Right forelimb (tissue), 1 donor: ENCODE results near the gene TGFB1.

Experiments
- DNase-seq: peaks from one replicate; pipeline ENCODE4 v3.0.0-alpha.2; 2018

TGFB1 gene

DNA sequence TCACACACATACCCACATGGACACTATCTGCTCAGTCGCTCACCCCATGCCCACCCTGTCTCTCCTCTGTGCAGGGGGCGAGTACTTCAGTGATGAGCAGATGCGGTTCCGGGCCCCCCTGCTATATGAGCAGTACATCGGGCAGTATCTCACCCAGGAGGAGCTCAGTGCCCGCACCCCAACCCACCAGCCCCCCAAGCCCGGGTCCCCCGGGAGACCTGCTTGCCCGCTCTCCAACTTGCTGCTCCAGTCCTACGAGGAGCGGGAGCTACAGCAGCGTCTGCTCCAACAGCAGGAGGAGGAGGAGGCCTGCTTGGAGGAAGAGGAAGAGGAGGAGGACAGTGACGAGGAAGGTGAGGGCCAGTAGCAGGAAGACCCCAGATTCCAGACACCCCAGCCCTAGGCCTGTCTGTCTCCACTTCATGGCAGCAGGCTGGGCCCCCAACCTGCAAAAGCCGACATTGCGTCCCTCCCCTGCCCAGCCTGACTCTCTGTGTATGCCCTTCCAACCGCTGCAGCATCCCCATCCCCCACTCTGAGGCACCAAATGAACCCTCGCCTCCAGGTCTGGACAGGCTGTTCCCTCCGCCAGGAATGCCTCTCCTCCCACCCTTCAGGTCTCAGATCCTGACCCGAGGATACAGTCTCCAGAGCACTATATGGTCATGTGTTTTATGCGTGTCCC is 34.1 kb downstream of the TGFB1 start:
- DNase-seq, result no peak

DNA sequence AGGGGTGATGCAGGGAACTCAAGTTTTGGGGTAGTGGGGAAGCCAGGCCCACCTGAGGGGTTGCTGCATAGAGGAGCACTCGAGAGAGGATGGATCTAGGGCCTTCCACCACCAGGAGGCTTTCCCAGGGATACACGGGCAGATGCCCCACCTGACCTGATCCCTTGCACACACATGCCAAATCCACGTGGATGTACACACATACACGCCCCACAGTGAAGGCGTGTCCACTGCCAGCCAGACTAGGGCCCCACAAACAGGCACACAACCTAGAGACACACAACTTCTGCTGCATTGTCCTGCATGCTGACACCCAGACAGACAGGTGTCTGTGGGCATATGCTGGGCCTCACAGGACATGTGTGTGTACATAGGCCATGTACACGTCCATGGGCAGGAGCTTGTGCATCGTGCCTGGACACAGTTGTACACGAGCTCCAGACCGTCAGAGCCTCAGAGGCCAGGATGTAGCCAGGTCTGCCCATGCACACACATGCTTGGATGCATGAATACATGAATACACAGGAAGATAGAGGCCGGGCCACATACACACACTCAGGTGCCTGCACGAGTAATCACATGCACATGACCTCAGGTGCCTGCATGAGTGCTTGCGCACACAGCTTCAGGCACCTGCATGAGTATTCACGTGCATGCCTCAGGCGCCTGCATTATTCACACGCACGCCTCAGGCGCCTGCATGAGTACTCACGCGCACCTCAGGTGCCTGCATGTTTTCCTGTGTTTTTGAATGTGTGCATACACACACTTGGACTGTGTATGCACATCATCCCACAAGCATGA is 34.8 kb downstream of the TGFB1 start:
- DNase-seq, result no peak

DNA sequence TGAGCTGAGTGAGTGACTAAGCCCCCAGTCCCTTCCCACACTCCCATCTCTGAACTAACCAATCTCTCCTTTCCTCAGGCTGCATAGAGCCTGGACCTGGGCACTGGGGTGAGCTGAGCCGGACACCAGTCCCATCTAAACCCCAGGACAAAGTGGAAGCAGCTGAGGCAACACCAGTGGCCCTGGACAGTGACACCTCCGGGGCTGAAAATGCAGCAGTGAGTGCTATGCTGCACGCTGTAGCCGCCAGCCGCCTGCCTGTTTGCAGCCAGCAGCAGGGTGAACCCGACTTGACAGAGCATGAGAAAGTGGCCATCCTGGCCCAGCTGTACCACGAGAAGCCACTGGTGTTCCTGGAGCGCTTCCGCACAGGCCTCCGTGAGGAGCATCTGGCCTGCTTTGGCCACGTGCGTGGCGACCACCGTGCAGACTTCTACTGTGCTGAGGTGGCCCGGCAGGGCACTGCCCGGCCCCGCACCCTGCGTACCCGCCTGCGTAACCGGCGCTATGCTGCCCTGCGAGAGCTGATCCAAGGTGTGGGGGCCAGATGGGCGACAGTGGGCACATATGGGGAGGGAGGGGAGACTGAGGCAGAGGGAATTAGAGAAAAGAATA is 37.3 kb downstream of the TGFB1 start:
- no peak for DNase-seq

DNA sequence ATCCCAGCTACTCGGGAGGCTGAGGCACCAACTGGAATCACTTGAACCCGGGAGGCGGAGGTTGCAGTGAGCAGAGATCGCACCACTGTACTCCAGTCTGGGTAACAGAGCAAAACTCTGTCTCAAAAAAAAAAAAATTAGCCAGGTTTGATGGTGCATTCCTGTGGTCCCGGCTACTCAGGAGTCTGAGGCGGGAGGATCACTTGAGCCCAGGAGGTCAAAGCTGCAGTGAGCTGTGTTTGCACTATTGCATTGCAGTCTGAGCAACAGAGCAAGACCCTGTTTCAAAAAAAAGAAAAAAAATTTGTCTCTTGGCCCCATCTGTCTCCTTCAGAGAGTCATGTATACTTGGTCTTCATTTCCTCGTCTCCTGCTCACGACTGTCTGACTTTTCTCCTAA is 42.1 kb downstream of the TGFB1 start:
- no peak for DNase-seq

DNA sequence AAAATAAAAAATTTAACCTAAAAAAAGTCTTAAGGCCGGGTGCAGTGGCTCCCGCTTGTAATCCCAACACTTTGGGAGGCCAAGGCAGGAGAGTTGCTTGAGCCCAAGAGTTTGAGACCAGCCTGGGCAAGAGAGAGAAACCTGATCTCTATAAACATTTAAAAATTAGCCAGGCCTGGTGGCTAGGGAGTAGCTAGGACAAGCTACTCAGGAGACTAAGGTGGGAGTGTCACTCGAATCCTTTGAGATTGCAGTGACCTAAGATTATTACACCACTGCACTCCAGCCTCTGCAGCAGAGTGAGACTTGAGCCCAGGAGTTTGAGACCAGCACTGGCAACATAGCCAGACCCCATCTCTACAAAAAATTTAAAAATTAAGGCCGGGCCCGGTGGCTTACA is 42.6 kb downstream of the TGFB1 start:
- no peak for DNase-seq

DNA sequence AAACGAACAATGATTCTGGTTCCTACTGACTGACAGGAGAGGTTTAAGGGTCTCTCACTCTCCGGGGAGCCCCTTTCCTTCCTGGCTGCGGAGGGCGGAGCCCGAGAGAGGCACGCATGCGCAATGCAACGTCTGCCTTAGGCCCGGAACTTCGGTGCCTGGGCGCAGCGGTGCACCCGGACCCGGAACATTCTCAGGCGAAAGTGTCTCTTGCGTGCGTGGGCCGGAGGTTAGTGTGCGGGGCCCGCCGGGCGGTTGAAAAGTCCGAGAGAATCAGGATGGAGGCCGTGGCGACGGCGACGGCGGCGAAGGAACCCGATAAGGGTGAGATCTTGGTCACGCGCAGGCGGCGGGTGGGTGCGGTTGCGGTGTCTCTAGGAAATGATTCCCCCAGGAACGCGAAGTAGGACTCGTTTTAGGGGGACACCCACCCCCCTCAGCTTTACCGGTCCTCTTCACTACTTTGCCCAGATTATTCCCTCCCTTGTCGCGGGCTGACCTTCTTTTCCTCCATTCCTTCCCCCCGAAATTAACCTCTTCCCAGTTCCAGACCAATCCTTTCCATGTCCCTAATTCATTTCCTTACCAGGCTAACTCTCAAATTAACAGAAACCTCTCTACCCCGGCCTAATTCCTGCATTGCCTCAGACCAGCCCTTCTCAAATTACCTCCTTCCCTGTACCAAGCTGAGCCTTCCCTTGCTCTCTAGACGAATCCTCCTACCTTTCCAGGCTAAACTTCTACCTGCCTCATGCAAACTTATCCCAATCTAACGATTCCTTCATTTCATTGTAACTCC is 43.5 kb downstream of the TGFB1 start, which contains the start of gene CCDC97:
Gene CCDC97, plus strand, starts transcription at position 140 of the 799 bp plus-strand sequence. Its CDS starts 139 bp downstream, at position 279.
- DNase-seq, result peak; percentile 94

DNA sequence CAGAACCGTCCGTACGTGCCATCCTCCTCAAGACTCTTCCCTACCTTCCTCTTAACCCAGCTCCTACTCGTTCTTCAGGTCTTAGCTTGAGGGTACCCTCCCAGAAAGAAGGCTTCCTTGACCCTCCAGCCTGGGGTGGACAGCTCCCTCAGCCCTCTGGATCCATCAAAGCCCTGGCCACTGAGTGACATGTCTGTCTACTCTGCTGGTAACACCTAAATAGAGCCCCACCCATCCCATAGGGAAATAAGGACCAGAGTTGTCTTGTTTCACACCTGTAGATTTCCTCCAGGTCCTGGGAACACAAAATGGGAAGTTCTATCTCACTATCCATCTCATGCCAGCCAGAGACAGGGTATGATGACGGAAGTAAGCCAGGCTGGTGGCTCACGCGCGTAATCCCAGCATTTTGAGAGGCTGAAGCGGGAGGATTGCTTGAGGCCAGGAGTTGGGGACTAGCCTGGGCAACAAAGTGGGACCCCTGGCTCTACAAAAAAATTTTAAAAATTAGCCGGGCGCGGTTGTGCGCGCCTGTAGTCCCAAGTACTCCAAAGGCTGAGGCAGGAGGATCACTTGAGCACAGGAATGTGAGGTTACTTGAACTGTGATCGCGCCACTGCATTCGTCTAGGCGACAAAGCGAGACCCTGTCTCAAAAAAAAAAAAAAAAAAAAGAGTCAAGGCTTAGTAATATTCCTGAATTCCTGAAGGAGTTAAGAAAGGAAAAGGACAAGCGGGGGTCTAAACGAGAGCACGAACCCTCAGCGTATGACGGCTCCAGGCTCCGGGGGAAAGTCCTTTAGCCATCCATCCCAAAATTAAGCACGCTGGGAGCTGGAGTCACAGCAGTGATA is 44.3 kb downstream of the TGFB1 start:
- DNase-seq, result no peak

DNA sequence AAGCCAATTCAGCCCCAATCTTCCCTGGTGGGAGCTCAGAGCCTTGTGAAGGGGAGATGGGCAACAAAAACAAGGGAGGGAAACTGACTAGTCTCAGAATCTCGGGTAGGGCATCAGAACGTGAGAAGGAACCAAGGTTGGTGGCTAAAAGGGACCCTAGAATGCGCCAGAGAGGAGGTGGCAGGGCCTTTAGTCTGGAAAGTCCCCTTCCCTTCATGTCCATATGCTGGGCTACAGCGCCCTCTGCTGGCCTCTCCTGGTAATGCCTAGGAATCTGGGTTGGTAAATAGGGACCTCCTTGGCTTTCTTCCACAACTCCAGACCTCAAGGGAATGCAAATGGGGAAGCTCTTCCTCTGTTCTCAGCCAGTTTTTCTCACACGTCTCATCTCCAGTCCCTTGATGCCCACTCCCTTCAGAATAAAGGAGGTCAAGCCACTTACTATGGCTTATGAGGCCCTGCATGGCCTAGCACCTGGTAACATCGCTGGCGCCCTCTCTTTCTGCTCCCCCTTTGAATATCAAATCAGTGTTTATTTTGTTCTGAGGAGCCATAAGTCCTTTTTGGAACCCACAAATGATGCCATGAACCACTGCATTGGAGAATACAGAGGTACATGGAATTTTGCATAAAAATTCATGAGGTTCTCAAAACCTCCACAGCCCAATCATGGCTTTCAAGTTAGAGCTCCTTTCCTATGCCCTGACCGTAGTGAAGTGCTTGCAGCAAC is 45.1 kb downstream of the TGFB1 start:
- peak; percentile 95 for DNase-seq

DNA sequence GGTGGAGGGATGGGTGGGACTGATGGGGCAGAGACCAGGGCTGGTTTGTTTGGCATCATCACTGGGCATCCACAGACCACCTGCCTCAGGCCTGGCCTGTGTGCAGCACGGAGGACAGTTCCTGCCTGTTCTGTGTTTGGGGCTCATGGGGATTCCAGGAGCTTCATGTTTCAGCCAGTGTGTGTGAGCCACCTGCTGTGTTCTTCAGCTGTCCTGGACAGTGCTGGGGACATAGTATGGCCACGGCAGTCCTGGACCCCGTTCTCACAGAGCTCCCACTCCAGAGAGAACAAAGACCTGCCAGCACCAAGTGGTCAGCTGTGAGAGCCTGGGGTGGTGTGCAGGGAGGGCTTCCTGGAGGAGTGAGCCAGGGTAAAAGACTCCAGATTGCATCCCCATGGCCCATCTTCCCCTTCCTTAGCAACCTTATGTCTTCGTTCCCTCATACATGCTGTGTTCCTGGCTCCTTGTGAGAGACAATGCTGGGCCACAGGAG is 45.7 kb downstream of the TGFB1 start:
- no peak for DNase-seq

DNA sequence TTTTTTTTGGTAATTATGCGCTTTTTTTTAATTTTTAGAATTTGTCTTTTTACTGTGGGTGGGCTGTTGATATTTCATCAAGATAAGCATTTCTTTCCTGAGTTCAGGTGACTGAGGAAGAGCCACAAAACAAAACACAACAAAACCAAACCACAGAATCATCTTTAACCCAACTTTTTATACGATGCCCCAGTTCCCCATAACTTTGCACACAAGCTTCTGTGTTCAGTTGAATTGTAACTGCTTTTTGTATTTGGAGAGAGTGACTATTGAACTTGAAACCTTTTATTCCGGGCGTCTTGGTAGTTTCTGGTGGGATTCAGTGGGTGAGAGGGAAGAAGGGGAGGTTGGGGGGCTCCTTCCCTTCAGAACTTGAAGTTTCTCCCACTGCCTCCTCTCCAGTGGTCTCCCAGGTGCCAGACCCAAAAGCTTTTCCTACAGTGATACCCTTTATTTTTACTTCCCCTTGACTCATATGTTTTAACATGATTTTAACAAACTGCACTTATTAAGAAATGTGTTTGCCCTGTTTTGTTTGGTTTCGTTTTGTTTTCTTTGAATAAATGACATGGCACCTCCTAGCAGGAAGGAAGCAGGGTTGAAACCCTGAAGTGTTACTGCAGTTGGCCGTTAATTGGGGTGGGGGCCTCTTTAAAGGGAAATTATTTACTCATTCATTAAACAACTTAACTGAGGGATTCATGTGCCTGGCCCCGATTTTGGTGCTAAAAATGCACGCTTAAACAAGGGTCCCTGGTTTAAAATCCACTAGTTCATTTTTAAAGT is 46.4 kb downstream of the TGFB1 start:
- no peak for DNase-seq

DNA sequence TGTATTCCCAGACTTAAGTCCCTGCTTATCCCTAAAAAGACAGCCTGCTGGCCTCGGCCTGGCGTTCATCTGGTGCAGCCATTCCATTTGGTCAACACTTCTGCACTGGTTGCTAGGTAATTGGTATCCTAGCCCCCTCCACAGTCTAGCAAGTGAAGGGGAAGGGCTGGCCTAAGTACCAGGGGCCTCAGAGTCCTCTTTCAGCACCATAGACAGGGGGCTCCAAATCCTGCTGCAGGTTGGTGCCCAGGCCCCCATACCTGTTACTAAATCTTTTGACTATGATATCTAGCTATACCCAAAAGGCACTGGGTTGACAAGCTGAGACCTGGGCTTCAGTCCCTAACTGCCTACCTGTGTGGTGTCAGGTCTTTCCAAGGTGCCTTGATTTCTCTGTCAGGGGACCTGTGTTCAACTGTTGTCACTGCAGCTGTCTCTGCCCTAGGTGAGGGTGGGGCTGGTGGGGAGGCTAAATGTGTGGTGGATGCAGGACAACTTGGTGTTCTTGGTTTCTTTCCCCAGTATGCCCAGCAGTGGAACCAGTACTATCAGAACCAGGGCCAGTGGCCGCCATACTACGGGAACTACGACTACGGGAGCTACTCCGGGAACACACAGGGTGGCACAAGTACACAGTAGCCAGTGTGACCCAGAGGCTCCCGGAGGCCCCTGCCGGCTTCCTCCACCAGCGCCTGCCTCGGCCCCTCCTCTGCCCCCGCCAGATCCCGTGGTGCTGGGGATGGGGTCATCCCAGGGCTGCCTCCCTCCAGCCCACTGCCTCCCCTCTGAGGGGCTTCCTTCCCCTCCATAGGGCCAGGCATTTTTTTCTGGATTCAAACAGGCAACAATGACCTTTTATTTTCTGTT is 47.6 kb downstream of the TGFB1 start:
- no peak for DNase-seq

DNA sequence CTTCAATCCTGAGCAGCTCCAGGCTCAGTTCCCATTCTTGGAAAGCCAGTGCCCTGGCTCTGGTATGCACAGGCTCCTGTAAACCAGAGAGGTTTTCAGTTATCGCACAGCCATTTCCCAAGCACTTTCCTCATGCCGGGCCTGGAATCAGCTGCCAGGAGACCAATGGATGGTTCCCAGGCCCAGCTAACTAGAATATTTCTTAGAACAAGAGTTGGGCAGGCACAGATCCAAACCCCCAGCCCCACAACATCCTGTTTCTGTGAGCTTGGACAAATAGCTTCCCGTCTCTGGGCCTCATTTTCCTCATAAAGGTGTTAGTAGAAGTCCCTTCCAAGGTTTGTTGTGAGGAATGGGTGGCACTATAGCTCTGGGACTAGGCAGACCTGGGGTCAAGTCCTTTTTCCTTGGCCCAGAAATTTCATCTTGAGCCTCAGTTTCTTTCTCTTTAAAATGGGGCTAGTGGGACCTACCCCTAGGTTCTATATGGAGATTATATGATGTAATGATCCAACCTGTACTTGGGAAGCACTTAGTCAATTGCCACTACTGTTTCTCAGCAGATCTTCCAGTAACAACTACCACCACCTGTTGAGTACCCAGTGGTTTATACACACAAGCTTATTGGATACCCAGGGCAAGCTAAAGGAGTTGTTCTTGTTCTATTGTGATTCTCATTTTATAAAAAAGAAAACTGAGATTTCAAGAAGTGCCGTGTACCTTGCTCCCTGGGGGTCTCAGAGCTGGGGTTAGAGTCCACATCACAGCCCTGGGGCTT is 48.8 kb downstream of the TGFB1 start:
- no peak for DNase-seq

DNA sequence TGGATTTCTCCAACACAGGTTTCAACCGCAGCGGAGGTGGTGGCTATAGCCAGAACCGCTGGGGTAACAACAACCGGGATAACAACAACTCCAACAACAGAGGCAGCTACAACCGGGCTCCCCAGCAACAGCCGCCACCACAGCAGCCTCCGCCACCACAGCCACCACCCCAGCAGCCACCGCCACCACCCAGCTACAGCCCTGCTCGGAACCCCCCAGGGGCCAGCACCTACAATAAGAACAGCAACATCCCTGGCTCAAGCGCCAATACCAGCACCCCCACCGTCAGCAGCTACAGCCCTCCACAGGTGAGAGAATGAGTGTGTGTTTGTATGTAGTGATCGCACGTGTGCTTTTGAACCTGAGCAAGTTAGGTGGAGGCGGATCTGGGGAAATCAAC is 49.8 kb downstream of the TGFB1 start:
- DNase-seq, result no peak

DNA sequence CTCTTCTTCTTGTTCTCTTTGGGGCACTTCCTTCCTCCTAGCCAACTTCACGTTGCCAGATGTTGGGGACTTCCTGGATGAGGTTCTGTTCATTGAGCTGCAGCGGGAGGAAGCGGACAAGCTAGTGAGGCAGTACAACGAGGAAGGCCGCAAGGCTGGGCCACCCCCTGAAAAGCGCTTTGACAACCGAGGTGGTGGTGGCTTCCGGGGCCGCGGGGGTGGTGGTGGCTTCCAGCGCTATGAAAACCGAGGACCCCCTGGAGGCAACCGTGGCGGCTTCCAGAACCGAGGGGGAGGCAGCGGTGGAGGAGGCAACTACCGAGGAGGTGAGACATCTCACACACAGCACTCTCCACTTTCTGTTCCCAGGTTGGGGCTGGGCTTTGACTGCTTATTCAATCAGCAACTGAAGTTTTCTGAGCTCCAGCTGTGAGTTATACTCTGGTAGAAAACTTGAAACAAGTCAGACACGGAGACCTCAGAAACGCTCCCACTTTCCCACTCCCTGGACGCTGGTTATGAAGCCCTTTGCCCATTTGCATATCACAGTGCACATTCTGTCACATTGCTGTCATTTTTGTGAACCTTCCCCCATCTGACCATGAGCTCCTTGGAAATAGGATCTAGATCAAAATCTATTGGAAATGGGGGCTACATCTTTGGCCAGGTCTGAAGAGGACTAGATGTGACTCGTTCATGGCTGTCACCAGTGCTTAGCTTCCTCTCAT is 50.9 kb downstream of the TGFB1 start:
- no peak for DNase-seq

DNA sequence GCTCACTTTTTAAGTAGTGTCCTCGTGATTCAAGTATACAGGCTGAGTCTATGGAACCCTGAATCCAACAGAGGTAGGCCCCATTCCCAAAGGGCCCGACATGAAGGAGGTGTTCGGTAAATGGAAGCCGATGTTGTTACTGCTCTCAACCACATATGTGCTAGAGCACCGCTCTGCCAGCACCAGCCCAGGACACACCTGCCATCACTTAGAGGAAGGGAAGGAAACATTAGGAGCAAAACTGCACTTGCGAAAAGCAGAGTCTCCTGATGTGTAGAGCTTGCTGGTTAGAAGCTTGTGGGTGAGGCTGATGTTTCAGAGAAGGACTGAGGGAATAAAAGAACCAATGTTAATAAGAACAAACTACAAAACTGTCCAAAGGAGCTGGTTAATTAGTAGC is 53.2 kb downstream of the TGFB1 start:
- DNase-seq, result no peak

DNA sequence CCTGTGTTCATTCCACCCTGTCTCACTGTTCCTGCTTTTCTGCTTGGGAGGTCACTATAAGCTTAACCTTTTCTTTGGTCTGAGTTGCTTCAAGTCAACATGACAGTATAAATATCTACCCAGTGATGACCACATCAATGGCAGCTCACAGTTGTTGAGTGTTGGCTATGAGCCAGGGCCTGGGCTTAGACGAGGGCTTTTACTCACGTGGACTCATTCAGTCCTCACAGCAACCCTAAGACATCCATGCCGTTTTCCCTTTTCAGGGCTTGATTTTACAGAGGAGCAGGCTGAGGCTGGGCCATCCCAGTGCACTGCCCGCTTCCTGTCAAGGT is 54.0 kb downstream of the TGFB1 start:
- peak; percentile 66 for DNase-seq

DNA sequence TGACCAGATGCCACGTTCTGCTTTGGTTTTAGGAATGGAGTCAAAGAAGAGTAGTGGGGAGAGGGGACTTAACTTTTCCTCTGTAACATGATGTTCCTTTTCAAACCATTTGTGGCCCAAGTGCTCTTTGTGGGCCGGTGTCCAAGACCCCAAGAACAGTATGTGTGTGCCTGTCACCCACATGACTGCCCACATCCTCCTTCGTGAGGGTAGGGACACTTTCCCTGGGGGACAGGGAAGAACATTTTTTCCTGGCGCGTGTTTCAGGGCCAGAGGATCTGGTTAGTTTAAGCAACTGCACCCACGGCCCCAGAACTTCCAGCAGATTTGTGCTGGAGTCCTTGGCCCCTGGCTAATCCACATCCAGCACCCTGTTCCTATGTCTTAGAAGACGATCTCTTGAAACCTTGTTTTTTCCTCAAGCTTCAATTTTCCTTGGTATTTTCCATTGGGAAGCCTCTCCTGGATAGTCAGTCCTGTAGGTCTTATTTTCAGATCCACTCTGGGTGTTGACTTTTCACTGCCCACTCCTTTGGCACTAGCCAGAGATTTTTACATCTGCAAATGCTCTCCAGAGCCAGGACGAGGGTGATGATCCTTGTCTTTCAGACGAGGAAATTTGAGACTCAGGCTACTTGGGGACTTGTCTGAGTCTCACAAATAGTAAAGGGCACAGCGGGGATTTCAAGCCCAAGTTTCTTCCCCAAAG is 54.5 kb downstream of the TGFB1 start:
- DNase-seq, result no peak
